ENCODE data around the gene AGT. TPM values are rescaled to one million over a fixed set of nuclear protein-coding genes. Genes with fewer than 3 reads are reported as not detected.
"Not testable (repeated sequence)": the region's sequence is repeated elsewhere in the genome, so short reads cannot be mapped to it uniquely, and the experiment has no call there.

AGT gene
- total RNA-seq, 1 donor from 2014 or later = 0.86 TPM

DNA sequence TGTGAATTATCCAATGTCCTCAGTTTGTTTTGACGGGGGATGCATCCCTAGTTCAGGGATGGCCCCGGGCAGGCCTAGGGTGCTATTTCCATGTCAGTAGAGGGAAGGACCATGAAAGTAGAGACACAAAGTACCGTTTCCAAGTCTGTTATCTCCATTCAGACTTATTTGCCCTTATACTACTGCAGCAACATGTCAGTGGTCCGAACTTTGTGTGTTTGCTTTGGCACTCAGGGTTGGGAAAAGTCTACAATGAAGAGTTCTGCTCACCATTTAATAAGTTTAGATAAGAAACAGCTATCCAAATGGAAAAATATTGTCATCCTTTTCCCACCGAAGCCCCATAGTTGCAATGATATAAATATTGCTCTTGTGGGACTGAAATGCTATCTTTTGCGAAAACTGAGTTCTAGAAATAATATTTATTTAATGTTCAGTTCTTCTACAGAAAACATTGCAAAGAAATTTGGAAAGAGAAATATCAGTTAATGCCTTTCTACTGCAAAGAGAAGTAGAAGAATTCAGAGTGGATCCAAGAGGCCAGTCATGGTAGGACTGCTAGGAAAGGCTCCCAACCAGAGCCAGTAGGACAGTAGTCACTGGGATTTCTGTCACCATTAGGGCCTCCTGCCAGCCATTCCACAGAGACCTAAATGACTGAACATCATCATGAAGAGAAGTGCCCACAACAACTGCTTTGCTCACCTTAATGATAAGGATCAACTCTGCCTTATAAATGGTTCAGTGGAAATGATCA, 11.5 kb upstream of the AGT start:
- no peaks in the 10 kb centered on the region for H3K36me3 ChIP-seq
- DNase-seq (no peak), ATAC-seq (no peak)
- H3K27me3 ChIP-seq (ENCODE audit: low read depth) = no peaks in the 10 kb centered on the region
- TF ChIP-seq, protein P1, sequence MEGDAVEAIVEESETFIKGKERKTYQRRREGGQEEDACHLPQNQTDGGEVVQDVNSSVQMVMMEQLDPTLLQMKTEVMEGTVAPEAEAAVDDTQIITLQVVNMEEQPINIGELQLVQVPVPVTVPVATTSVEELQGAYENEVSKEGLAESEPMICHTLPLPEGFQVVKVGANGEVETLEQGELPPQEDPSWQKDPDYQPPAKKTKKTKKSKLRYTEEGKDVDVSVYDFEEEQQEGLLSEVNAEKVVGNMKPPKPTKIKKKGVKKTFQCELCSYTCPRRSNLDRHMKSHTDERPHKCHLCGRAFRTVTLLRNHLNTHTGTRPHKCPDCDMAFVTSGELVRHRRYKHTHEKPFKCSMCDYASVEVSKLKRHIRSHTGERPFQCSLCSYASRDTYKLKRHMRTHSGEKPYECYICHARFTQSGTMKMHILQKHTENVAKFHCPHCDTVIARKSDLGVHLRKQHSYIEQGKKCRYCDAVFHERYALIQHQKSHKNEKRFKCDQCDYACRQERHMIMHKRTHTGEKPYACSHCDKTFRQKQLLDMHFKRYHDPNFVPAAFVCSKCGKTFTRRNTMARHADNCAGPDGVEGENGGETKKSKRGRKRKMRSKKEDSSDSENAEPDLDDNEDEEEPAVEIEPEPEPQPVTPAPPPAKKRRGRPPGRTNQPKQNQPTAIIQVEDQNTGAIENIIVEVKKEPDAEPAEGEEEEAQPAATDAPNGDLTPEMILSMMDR (IDR thresholded peaks at IDR 0.05) = no peak
- H3K4me3 ChIP-seq = no peak overlapping the region
- no peak overlapping the region for H3K27ac ChIP-seq
- no peaks in the 10 kb centered on the region for H3K9me3 ChIP-seq
- intact Hi-C loops (cut with DNase I) = no loop called here
- no peaks in the 10 kb centered on the region for H3K4me1 ChIP-seq

GRCh38 chr1:230721849-230722522, 8.1 kb upstream of the AGT start:
- H3K27ac ChIP-seq; H3K4me1 ChIP-seq; H3K27me3 ChIP-seq (ENCODE audit: low read depth); DNase-seq; intact Hi-C loops (cut with DNase I); H3K4me3 ChIP-seq; ATAC-seq; H3K36me3 ChIP-seq; H3K9me3 ChIP-seq: not testable (repeated sequence)

DNA sequence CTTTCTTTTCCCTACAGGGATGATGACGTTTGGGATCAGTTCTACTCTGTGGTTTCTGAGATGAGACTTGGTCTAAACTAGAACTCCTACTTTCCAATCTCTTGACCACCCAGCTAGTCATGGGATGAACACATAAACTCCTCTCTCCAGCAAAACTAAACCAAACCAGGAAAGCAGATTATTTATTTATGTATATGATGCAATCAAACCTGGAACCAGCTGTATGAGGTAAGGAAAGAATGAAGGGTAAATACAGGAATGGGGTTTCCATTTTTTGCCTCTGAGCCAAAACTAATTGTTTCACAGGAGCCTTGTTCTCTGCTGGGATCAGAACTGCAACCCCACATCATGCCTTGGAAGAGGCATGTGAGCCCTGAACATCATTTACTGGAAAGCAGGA, 3.3 kb upstream of the AGT start:
- no peaks in the 10 kb centered on the region for H3K27me3 ChIP-seq (ENCODE audit: low read depth)
- DNase-seq (no peak), ATAC-seq (no peak)
- no peaks in the 10 kb centered on the region for H3K9me3 ChIP-seq
- TF ChIP-seq, protein P1 (IDR thresholded peaks at IDR 0.05) = no peak
- no peak overlapping the region for H3K4me3 ChIP-seq
- H3K27ac ChIP-seq = no peak overlapping the region
- H3K4me1 ChIP-seq = peaks cover 15% of the 10 kb centered on the region
- H3K36me3 ChIP-seq = no peaks in the 10 kb centered on the region
- intact Hi-C loops (cut with DNase I) = no loop called here

GRCh38 chr1:230716453-230716852, 2.5 kb upstream of the AGT start:
- ATAC-seq; intact Hi-C loops (cut with DNase I): not testable (repeated sequence)

DNA sequence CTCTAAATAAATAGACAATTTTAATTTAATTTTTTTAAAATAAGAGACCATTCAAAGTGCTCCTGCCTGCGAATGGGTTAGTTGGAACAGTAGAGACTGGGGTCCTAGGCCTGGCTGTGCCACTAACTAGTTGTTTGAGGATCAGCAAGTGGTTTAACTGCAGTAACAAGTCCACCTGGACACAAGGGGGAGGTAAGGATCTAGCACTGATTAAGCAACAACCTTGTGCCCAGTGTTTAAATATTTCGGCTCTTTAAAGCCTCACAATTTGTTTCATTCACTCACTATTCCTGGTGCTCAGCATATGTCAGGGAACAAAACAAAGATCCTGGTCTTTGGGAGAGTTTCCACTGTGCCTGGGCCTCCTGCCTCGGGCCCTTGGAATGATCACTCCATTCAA, 1.6 kb upstream of the AGT start:
- intact Hi-C loops (cut with DNase I) = no loop called here
- peaks cover 15% of the 10 kb centered on the region for H3K4me1 ChIP-seq
- no peak overlapping the region for H3K4me3 ChIP-seq
- no peaks in the 10 kb centered on the region for H3K9me3 ChIP-seq
- TF ChIP-seq, protein P1 (IDR thresholded peaks at IDR 0.05) = no peak
- no peaks in the 10 kb centered on the region for H3K36me3 ChIP-seq
- ATAC-seq (no peak), DNase-seq (no peak)
- no peak overlapping the region for H3K27ac ChIP-seq
- H3K27me3 ChIP-seq (ENCODE audit: low read depth) = no peaks in the 10 kb centered on the region

More at GRCh38 chr1:230716453-230716852, 2.5 kb upstream of the AGT start:
- not testable (repeated sequence) for H3K9me3 ChIP-seq; H3K27me3 ChIP-seq (ENCODE audit: low read depth); DNase-seq; H3K36me3 ChIP-seq; H3K27ac ChIP-seq; H3K4me3 ChIP-seq
- peaks cover 15% of the 10 kb centered on the region for H3K4me1 ChIP-seq

- Histone ChIP-seq H3K4me3 (no peak overlapping the region), H3K4me1 (peaks cover 15% of the 10 kb centered on the region), H3K27me3 (ENCODE audit: low read depth) (no peaks in the 10 kb centered on the region), H3K9me3 (no peaks in the 10 kb centered on the region), H3K27ac (no peak overlapping the region), H3K36me3 (no peaks in the 10 kb centered on the region)
- intact Hi-C loops (cut with DNase I) = no loop called here
- ATAC-seq = no peak
- DNase-seq = no peak
- TF ChIP-seq, protein P1 (IDR thresholded peaks at IDR 0.05) = no peak
Measured at GRCh38 chr1:230713547-230713914, 391 bp downstream of the AGT start.

Measured in lower lobe of right lung (tissue), 2 donors.